Neural progenitor cell (in vitro differentiated cells): ENCODE measurements around the gene GALNS. TPM values are rescaled to one million over a fixed set of nuclear protein-coding genes. Genes with fewer than 3 reads are reported as not detected.

Source experiments
- DNase-seq: peaks from one replicate; pipeline ENCODE4 v3.0.0-alpha.2; 2016; ENCODE audit warnings: low spot score
- H2AFZ ChIP-seq: fragments of 200-600 bp; sonication (generic); replicated peaks from 2 replicates; pipeline ENCODE4 v1.6.1; 2016; ENCODE audit warnings: antibody characterized with exemption
- H3F3A ChIP-seq: fragments of 200-600 bp; sonication (generic); 2 replicates; pipeline ENCODE4 v1.6.1; 2016; ENCODE audit warnings: antibody characterized with exemption, low read depth
- H3K27ac ChIP-seq: fragments of 200-600 bp; sonication (generic); 2 replicates; pipeline ENCODE4 v1.5.1; 2016; ENCODE audit warnings: mild to moderate bottlenecking
- H3K27me3 ChIP-seq: fragments of 200-600 bp; sonication (generic); 2 replicates; pipeline ENCODE4 v1.6.1; 2016; ENCODE audit warnings: mild to moderate bottlenecking, moderate library complexity
- H3K36me3 ChIP-seq: fragments of 200-600 bp; sonication (generic); 2 replicates; pipeline ENCODE4 v1.5.1; 2016
- H3K4me1 ChIP-seq: fragments of 200-600 bp; sonication (generic); 2 replicates; pipeline ENCODE4 v1.6.1; 2016; ENCODE audit warnings: mixed run types
- H3K4me2 ChIP-seq: fragments of 200-600 bp; sonication (generic); 2 replicates; pipeline ENCODE4 v1.6.1; 2016
- H3K4me3 ChIP-seq: fragments of 200-600 bp; sonication (generic); 2 replicates; pipeline ENCODE4 v1.5.1; 2016
- H3K79me2 ChIP-seq: fragments of 200-600 bp; sonication (generic); 2 replicates; pipeline ENCODE4 v1.6.1; 2016; ENCODE audit warnings: low read depth
- H3K9ac ChIP-seq: fragments of 200-600 bp; sonication (generic); 2 replicates; pipeline ENCODE4 v1.6.1; 2016
- H3K9me3 ChIP-seq: fragments of 200-600 bp; sonication (generic); 2 replicates; pipeline ENCODE4 v1.5.1; 2016; ENCODE audit warnings: low read depth
- H4K20me1 ChIP-seq: fragments of 200-600 bp; sonication (generic); 2 replicates; pipeline ENCODE4 v1.6.1; 2016; ENCODE audit warnings: low read depth
- H3K27ac Mint-ChIP-seq: 3 replicates; pipeline ENCODE4 v1.8.0; 2021; ENCODE audit warnings: mixed read lengths
- H3K27me3 Mint-ChIP-seq: 2 replicates; pipeline ENCODE4 v1.8.0; 2022; ENCODE audit warnings: low read depth, mild to moderate bottlenecking, inconsistent platforms, moderate library complexity, mixed read lengths; ENCODE audit not compliant: insufficient read depth
- H3K36me3 Mint-ChIP-seq: 3 replicates; pipeline ENCODE4 v1.8.0; 2021; ENCODE audit warnings: mixed read lengths
- H3K4me1 Mint-ChIP-seq: 3 replicates; pipeline ENCODE4 v1.8.0; 2021; ENCODE audit warnings: mixed read lengths
- H3K4me3 Mint-ChIP-seq: 3 replicates; pipeline ENCODE4 v1.8.0; 2021; ENCODE audit warnings: mild to moderate bottlenecking, moderate library complexity, mixed read lengths
- H3K9me3 Mint-ChIP-seq: 3 replicates; pipeline ENCODE4 v1.8.0; 2020; ENCODE audit warnings: mixed read lengths
- EZH2 ChIP-seq: fragments of 200-600 bp; sonication (generic); IDR thresholded peaks from 2 replicates; pipeline ENCODE4 v1.6.1; 2017; ENCODE audit warnings: antibody characterized with exemption, mild to moderate bottlenecking, moderate library complexity
- EZH2phosphoT487 ChIP-seq: fragments of 200-600 bp; sonication (generic); IDR thresholded peaks from 2 replicates; pipeline ENCODE4 v1.6.1; 2017; ENCODE audit warnings: antibody characterized with exemption
- total RNA-seq: library from RNA; depleted of rRNA; stranded (reverse); fragments of >200 nt; gene quantifications from 2 replicates; pipeline ENCODE4 v1.2.3, GENCODE V29; 2015; ENCODE audit warnings: low replicate concordance
- TF ChIP-seq, protein P1 (sequence below): fragments of 200-600 bp; sonication (generic); IDR thresholded peaks from 2 replicates; pipeline ENCODE4 v1.5.1; 2017; ENCODE audit warnings: antibody characterized with exemption, mild to moderate bottlenecking

The GALNS gene
- total RNA-seq, 1 donor from 2014 or later = 5.0 TPM

DNA sequence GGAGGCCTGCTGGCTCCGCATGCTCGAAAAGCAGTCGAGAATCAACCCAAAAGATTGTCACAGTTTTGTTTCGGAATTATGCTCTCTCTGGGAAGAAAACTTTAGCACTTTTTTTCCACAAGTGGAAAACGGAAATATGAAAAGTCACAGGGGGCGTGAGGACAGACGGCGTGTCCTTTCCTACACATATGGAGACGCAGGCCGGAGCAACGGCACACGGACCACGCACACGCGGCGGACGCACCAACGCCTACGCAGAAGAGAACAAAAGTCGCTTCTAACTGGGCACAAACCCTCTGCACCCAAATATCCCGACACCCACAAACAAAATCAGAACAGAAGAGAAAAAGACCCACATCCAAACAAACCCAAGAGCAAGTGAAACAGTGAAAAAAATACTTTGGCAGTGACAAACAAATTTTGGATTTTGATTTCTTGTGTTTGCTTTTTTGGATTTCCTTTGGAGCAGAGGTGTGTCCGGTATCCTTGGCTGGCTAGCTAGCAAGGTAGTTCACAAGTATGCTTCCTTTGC, 19.0 kb upstream of the GALNS start:
- Mint-ChIP-seq H3K27me3 (peaks cover 9% of the 10 kb centered on the region), H3K4me3 (no peak overlapping the region), H3K36me3 (no peaks in the 10 kb centered on the region), H3K9me3 (no peaks in the 10 kb centered on the region), H3K27ac (no peak overlapping the region), H3K4me1 (peaks cover 12% of the 10 kb centered on the region)
- Histone ChIP-seq H2AFZ (no peak overlapping the region), H3K79me2 (no peaks in the 10 kb centered on the region), H4K20me1 (no peaks in the 10 kb centered on the region), H3K4me2 (no peak overlapping the region), H3F3A (no peaks in the 10 kb centered on the region), H3K36me3 (no peaks in the 10 kb centered on the region), H3K4me3 (no peak overlapping the region), H3K27ac (no peak overlapping the region), H3K27me3 (no peaks in the 10 kb centered on the region), H3K4me1 (peaks cover 6% of the 10 kb centered on the region), H3K9ac (no peak overlapping the region), H3K9me3 (no peaks in the 10 kb centered on the region)
- DNase-seq = no peak
- TF ChIP-seq, protein P1, sequence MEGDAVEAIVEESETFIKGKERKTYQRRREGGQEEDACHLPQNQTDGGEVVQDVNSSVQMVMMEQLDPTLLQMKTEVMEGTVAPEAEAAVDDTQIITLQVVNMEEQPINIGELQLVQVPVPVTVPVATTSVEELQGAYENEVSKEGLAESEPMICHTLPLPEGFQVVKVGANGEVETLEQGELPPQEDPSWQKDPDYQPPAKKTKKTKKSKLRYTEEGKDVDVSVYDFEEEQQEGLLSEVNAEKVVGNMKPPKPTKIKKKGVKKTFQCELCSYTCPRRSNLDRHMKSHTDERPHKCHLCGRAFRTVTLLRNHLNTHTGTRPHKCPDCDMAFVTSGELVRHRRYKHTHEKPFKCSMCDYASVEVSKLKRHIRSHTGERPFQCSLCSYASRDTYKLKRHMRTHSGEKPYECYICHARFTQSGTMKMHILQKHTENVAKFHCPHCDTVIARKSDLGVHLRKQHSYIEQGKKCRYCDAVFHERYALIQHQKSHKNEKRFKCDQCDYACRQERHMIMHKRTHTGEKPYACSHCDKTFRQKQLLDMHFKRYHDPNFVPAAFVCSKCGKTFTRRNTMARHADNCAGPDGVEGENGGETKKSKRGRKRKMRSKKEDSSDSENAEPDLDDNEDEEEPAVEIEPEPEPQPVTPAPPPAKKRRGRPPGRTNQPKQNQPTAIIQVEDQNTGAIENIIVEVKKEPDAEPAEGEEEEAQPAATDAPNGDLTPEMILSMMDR = no peak
- TF ChIP-seq EZH2 (no peak), EZH2phosphoT487 (no peak)

DNA sequence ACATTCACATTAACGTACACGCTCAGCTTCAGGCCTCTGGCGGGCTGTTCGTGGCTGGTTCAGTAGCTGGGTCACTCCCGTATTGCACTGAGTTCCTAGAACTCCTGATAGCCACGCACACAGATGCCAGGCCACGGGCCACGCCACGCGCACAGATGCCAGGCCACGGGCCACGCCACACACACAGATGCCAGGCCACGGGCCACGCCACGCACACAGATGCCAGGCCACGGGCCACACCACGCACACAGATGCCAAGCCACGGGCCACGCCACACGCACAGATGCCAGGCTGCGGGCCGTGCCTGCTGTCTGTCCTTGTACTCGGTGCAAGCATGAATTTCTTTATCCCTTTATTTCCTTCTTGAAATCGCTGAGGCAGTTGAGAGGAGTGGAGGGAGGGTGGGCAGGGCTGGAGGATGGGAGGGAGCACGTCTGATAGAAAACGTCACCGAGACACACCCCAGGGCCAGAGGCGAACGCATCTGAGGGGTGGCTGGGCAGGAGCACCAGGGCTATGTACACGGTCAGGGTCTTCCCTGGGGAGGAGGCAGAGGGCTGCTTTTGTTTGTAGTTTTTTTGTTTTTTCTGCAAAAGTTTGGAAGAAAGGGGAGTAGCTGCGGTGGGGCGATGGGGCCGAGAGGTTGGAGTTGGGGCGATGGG, 18.3 kb upstream of the GALNS start:
- no peaks in the 10 kb centered on the region for H3K36me3 Mint-ChIP-seq
- H3K9me3 ChIP-seq = no peaks in the 10 kb centered on the region
- H3K4me1 Mint-ChIP-seq = peaks cover 8% of the 10 kb centered on the region
- H3K4me3 ChIP-seq = no peak overlapping the region
- H3K36me3 ChIP-seq = no peaks in the 10 kb centered on the region
- H2AFZ ChIP-seq = no peak overlapping the region
- peak overlapping the region; percentile 24 for H3K4me3 Mint-ChIP-seq
- H3K4me2 ChIP-seq = no peak overlapping the region
- TF ChIP-seq, protein P1 = no peak
- TF ChIP-seq EZH2phosphoT487 = no peak
- TF ChIP-seq EZH2 = no peak
- no peaks in the 10 kb centered on the region for H3F3A ChIP-seq
- DNase-seq = no peak
- H3K27me3 ChIP-seq = no peaks in the 10 kb centered on the region
- no peaks in the 10 kb centered on the region for H4K20me1 ChIP-seq
- peaks cover 9% of the 10 kb centered on the region for H3K27me3 Mint-ChIP-seq
- H3K27ac Mint-ChIP-seq = peak overlapping the region; percentile 62
- no peaks in the 10 kb centered on the region for H3K79me2 ChIP-seq
- H3K9ac ChIP-seq = no peak overlapping the region
- no peaks in the 10 kb centered on the region for H3K9me3 Mint-ChIP-seq
- H3K27ac ChIP-seq = no peak overlapping the region
- H3K4me1 ChIP-seq = no peaks in the 10 kb centered on the region

DNA sequence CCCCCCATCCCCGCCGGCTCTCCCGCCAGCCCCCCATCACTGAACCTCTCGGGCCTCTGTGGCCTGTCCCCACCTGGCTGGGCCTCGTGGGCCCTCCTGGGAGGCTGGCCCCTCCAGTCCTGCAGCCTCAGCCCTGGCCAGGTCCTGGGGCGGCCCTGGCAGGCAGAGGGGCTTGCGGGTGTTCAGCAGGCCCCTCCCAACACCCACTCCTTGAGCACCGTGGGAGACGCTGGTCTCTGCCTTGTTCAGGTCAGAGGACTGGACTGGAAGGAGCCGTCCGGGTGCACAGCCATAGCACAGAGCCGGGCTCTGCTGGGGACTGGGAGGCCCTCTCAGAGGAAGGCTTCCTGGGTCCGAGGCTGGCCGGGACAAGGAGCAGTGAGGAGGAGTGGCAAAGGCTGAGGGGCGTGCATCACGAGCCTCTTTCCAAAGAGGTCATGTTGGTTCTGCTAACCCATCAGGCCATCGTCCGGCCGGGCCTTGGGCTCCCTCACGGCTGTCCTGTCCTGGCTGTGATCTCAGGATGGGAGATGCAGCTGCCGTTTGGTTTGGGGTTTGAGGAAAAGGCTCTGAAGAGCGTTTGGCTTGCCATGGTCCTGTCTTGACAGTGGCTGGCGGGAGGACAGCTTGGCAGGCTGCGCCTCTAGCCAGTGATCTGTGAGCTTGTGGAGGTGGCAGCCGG, 16.0 kb upstream of the GALNS start:
- Histone ChIP-seq H3K9ac (no peak overlapping the region), H3K9me3 (no peaks in the 10 kb centered on the region), H3K4me3 (no peak overlapping the region), H3K4me2 (no peak overlapping the region), H3K27me3 (no peaks in the 10 kb centered on the region), H3K4me1 (no peaks in the 10 kb centered on the region), H4K20me1 (no peaks in the 10 kb centered on the region), H3F3A (no peaks in the 10 kb centered on the region), H3K36me3 (no peaks in the 10 kb centered on the region), H3K79me2 (no peaks in the 10 kb centered on the region), H2AFZ (no peak overlapping the region), H3K27ac (no peak overlapping the region)
- H3K27ac Mint-ChIP-seq = no peak overlapping the region
- no peaks in the 10 kb centered on the region for H3K9me3 Mint-ChIP-seq
- peaks cover 11% of the 10 kb centered on the region for H3K27me3 Mint-ChIP-seq
- no peaks in the 10 kb centered on the region for H3K36me3 Mint-ChIP-seq
- no peak for DNase-seq
- no peak overlapping the region for H3K4me3 Mint-ChIP-seq
- no peak for TF ChIP-seq EZH2phosphoT487
- TF ChIP-seq, protein P1 = no peak
- no peak for TF ChIP-seq EZH2
- peaks cover 4% of the 10 kb centered on the region for H3K4me1 Mint-ChIP-seq
